GM18858 (cell line): ENCODE measurements around the gene ADGRB2.

Source experiments
- ATAC-seq: cut with Tn5 transposase; IDR thresholded peaks from one replicate; pipeline ENCODE4 v1.9.1; 2021; ENCODE audit not compliant: unreplicated experiment

The ADGRB2 gene

DNA sequence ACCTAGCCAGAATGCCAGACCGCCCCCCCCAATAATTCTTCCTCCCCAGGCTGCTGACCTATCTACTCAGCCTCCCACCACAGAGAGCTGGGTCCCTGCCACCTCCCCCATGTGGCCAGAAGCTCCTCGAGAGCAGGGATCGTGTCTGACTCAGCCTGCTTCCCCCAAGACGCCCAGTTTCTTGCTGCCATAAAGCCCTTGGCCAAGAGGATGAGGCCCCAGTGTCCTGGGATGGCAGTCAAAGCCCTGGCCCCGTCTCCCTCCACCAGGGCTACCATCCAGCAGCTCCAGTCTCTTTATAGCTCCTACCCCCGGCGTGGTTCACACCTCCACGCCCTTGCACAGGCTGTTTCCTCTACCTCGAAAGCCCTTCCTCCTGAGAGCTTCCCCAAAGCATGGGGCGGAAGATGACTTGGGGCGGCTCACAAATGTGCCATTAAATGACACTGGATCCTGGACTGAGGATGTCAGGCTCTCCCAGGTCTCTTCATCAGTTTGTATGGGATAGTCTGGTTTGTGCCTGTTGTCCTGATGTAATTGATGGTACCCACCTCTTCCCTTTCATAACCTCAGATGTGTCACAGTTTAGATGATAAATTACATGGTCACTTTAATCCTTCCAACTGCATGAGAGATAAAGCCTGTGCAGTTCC is 13.2 kb downstream of the ADGRB2 start:
- ATAC-seq, result no peak

- ATAC-seq, result no peak
Measured at GRCh38 chr1:31749785-31750735, 14.1 kb downstream of the ADGRB2 start.

- ATAC-seq, result no peak
Measured at GRCh38 chr1:31748365-31748764, 15.8 kb downstream of the ADGRB2 start.

DNA sequence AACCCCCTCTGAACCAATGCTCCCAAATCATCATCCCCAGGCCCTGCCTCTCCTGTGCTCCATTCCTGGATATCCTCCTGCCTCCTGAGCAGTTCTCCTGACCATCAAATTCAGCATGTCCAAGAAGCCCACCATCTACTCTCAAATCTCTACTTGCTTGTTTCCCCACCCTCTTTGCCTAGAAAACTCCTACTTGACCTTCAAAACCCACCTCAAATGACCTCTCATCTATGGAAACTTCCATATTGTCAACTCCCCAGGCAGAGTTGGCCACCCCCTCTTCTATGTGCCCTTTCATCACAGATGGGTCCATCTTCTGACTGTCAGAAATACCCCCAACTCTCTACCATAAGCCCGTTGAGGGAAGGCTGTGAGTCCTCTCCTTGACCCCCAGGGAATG is 16.8 kb downstream of the ADGRB2 start:
- no peak for ATAC-seq

- ATAC-seq, result no peak
Measured at GRCh38 chr1:31746687-31747086, 17.5 kb downstream of the ADGRB2 start.

- no peak for ATAC-seq
Measured at GRCh38 chr1:31745946-31746670, 18.0 kb downstream of the ADGRB2 start.

DNA sequence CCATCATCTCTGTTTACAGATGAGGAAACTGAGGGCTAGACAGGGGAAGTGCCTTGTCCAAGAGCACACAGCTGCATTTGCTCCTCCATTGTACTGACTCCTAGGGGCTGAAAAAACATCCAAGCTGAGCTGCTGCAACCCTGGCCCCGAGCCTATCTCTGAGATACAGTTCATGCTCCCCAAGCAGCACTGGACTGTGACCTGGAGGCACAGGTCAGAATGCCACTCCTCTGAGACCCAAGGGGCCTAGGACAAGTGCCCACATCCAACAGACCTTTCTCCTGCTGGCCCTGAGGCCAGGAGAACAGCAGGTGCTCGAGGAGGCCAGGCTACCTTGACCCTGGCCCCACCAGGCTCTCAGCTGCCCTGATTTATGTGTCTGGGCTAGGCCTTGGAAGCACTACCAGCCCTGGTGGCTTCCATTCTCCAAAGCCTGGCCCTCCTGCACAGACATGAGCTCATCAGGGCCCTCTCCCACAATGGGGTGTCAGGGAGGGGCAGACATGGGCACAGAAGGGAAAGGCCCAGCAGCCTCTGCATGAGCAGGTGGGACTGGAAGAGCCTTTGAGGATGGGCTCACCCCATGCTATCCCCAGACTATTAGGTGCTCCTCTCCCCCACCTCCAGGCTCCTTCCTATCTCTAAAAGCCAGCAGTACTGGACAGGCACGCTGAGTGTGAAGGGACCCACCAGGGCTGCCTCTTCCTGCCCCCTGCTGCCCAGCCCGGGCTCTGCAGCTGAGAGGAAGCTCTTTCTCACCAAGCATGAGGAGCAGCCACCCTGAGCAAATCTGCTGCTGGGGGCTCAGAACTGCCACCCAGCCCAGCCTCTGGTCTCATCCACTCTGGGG is 18.8 kb downstream of the ADGRB2 start:
- no peak for ATAC-seq

GRCh38 chr1:31744165-31744888 is 19.8 kb downstream of the ADGRB2 start:
- no peak for ATAC-seq

- ATAC-seq, result no peak
Measured at GRCh38 chr1:31742462-31743212, 21.5 kb downstream of the ADGRB2 start.

- no peak for ATAC-seq
Measured at GRCh38 chr1:31739346-31739745, 24.8 kb downstream of the ADGRB2 start.

- no peak for ATAC-seq
Measured at GRCh38 chr1:31736675-31737074, 27.5 kb downstream of the ADGRB2 start.

GRCh38 chr1:31735571-31735970 is 28.6 kb downstream of the ADGRB2 start:
- no peak for ATAC-seq

DNA sequence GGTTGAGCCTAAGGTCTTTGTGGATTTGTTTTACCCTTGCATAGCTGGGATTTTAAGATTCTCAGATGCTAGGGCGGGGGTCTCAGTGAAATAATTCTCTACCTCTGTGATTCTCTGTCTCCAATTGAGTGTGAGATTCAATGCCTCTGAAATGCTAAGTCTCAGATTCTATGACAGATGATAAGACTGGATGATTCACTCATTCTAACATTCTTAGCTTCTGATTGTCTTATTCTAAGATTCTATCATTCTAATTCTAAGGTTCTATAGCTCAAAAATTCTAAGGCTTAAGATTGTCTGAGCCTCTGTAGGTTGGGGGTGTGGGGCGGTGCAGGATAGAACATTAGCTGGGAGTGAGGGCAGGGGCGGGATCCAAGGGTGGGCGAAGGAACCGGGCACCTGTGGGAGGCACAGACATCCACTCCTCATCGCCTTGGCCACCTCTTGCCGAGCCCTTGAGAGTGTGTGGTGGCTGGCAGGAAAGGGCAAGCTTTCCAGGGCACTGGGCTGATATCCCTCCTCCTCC is 29.5 kb downstream of the ADGRB2 start:
- ATAC-seq, result no peak

GRCh38 chr1:31733389-31734219 is 30.5 kb downstream of the ADGRB2 start:
- no peak for ATAC-seq

- ATAC-seq, result no peak
Measured at GRCh38 chr1:31732751-31733289, 31.3 kb downstream of the ADGRB2 start.

DNA sequence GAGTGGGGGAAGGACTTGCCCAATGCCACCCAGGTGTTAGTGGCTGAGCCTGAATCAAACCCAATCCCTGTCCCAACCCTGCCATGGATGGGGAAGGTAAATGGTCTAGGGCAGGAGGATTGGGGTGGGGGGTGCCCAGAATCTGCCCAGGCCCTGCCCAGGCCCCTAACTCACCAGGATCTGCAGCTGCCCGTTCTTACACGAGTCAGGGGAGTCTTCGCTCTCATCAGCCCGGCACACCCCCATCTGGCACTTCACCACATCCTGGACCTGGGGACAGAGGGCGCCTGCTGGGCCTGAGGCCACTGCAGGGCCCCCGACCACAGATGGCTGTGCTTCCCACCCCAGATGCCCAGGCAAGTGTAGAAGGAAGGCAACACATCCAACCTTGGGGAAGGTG is 31.8 kb downstream of the ADGRB2 start:
- no peak for ATAC-seq

- ATAC-seq, result no peak
Measured at GRCh38 chr1:31731049-31731565, 33.0 kb downstream of the ADGRB2 start.
